HepG2 (cell line): Measurements from ENCODE around the gene GLIPR1. TPM values are rescaled to one million over a fixed set of nuclear protein-coding genes. Genes with fewer than 3 reads are reported as not detected.

Experiments
- FOXA1 ChIP-seq, 2 experiments: fragments of 450-650 bp in 1 of 2; sonication (generic) in 1 of 2; formaldehyde crosslinking in 1 of 2; IDR thresholded peaks; 2 replicates each; pipeline versions ENCODE4 v1.4.0 to v1.6.1; 2016 to 2020; ENCODE audit warnings: missing genetic modification reagents in 1 of 2
- GATAD2A ChIP-seq: IDR thresholded peaks from 2 replicates; pipeline ENCODE4 v1.6.1; 2016
- HNF4A ChIP-seq: sonication (generic); formaldehyde crosslinking; IDR thresholded peaks from 2 replicates; pipeline ENCODE4 v1.4.0; 2020; ENCODE audit warnings: missing genetic modification reagents
- HOXD1 ChIP-seq: sonication (generic); formaldehyde crosslinking; IDR thresholded peaks from 2 replicates; pipeline ENCODE4 v1.5.0; 2020; ENCODE audit warnings: missing genetic modification reagents
- MAF1 ChIP-seq: sonication (generic); formaldehyde crosslinking; IDR thresholded peaks from 2 replicates; pipeline ENCODE4 v1.5.0; 2020; ENCODE audit warnings: missing genetic modification reagents, borderline replicate concordance
- SOX13 ChIP-seq, 3 experiments: fragments of 450-650 bp in 1 of 3; sonication (generic) in 1 of 3; formaldehyde crosslinking in 1 of 3; IDR thresholded peaks in 2 of 3; conservative IDR thresholded peaks in 1 of 3; 2 replicates each; pipeline versions ENCODE4 v1.5.0 to v1.6.1; 2016 to 2020; ENCODE audit warnings: antibody characterized with exemption in 1 of 3, mild to moderate bottlenecking in 1 of 3, missing compliant biosample characterization in 1 of 3, missing genetic modification reagents in 1 of 3, moderate library complexity in 1 of 3
- ZNF556 ChIP-seq: sonication (generic); formaldehyde crosslinking; IDR thresholded peaks from 2 replicates; pipeline ENCODE4 v1.4.0; 2020; ENCODE audit warnings: mild to moderate bottlenecking, missing genetic modification reagents, borderline replicate concordance
- ZNF567 ChIP-seq: sonication (generic); formaldehyde crosslinking; IDR thresholded peaks from 2 replicates; pipeline ENCODE4 v1.8.1; 2023; ENCODE audit warnings: mild to moderate bottlenecking, missing genetic modification reagents, borderline replicate concordance
- ZNF672 ChIP-seq: sonication (generic); formaldehyde crosslinking; IDR thresholded peaks from 2 replicates; pipeline ENCODE4 v1.8.1; 2022; ENCODE audit warnings: missing genetic modification reagents
- polyA plus RNA-seq, 8 experiments: library from polyadenylated mRNA; depleted of rRNA in 3 of 8; stranded (reverse) in 7 of 8; unstranded in 1 of 8; fragments of >200 nt; fragmentation: Illumina TruSeq in 4 of 8; extraction: Trizol in 4 of 8; gene quantifications; 2 replicates each; pipeline versions ENCODE4 v1.2.1 to v1.2.3, GENCODE V29; 2011 to 2016; ENCODE audit warnings: low read depth in 4 of 8, missing spikeins in 1 of 8, mixed read lengths in 1 of 8; ENCODE audit not compliant: insufficient read depth in 1 of 8
- total RNA-seq, 5 experiments: library from RNA; depleted of rRNA; stranded (reverse); fragments of >200 nt; fragmentation: Illumina TruSeq; extraction: Trizol; gene quantifications; 2 replicates each; pipeline ENCODE4 v1.2.3, GENCODE V29; 2016; ENCODE audit warnings: low read depth in 1 of 5
- TF ChIP-seq, protein P1 (sequence below): sonication (generic); formaldehyde crosslinking; IDR thresholded peaks from 2 replicates; pipeline ENCODE4 v1.4.0; 2020; ENCODE audit warnings: mild to moderate bottlenecking, low read depth, missing genetic modification reagents
- TF ChIP-seq, protein P2 (sequence below): IDR thresholded peaks from 2 replicates; pipeline ENCODE4 v1.6.1; 2016; ENCODE audit warnings: missing genetic modification reagents, missing compliant biosample characterization
- TF ChIP-seq, protein P3 (sequence below): sonication (generic); formaldehyde crosslinking; IDR thresholded peaks from 2 replicates; pipeline ENCODE4 v1.4.0; 2020; ENCODE audit warnings: missing genetic modification reagents
- TF ChIP-seq, protein P4 (sequence below): IDR thresholded peaks from 2 replicates; pipeline ENCODE4 v1.4.0; 2020; ENCODE audit warnings: mild to moderate bottlenecking, missing genetic modification reagents
- TF ChIP-seq, protein P5 (sequence below): sonication (generic); formaldehyde crosslinking; IDR thresholded peaks from 2 replicates; pipeline ENCODE4 v1.4.0; 2020; ENCODE audit warnings: mild to moderate bottlenecking, missing genetic modification reagents

GLIPR1 gene
- total and polyA plus RNA-seq, 2 of the 13 experiments (the other 11 are each of a cell fraction or from before 2014, with no cell fraction given) = 1.9 to 5.0 TPM

DNA sequence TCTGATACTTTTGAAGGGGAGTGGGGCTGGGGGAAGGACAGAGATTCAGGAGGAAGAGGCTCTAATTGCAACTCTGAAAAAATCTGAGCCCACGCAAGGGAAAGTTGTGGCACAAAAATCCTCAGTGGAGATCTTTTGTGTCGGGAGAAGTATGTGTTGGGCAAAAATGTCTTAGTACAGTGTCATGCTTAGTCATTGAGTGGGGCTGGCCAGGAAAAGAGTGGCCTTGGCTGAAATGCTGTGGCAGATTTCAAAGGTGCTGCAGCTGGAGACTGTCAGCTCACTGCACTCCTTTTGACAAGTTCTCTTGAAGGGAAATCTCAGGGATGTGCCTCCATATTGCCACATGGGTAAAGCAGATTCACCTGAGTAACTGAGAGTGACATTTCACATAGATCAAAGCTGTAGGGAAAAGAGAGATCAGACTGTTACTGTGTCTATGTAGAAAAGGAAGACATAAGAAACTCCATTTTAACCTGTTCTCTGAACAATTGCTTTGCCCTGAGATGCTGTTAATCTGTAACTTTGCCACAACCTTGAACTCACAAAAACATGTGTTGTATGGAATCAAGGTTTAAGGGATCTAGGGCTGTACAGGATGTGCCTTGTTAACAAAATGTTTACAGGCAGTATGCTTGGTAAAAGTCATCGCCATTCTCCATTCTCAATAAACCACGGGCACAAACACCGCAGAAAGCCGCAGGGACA lies 36.0 kb upstream of the GLIPR1 start (continued):
- TF ChIP-seq, protein P1, sequence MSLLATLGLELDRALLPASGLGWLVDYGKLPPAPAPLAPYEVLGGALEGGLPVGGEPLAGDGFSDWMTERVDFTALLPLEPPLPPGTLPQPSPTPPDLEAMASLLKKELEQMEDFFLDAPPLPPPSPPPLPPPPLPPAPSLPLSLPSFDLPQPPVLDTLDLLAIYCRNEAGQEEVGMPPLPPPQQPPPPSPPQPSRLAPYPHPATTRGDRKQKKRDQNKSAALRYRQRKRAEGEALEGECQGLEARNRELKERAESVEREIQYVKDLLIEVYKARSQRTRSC (CRISPR knock-in tag) = no peak
- TF ChIP-seq ZNF556 (CRISPR knock-in tag) (0 out of 2 replicates have a peak, but pooled peaks have one; percentile 34), ZNF567 (CRISPR knock-in tag) (no peak), ZNF672 (CRISPR knock-in tag) (no peak), MAF1 (CRISPR knock-in tag) (0 out of 2 replicates have a peak, but pooled peaks have one; percentile 16), HOXD1 (CRISPR knock-in tag) (0 out of 2 replicates have a peak, but pooled peaks have one; percentile 42), SOX13 (IDR thresholded peaks at IDR 0.05) (no peak), SOX13 (CRISPR knock-in tag; conservative IDR thresholded peaks at IDR 0.05 in 1 of 2, IDR thresholded peaks at IDR 0.05 in 1 of 2) (peak in 1 of 2 experiments; percentile 49; a peak in 1 of 4 replicates), FOXA1 (IDR thresholded peaks at IDR 0.05) (no peak), FOXA1 (CRISPR knock-in tag; IDR thresholded peaks at IDR 0.05) (0 out of 2 replicates have a peak, but pooled peaks have one; percentile 8), HNF4A (CRISPR knock-in tag) (peak; percentile 51), GATAD2A (CRISPR knock-in tag) (peak; percentile 69; the same call in 1 of the 2 replicates)
- TF ChIP-seq, protein P2, sequence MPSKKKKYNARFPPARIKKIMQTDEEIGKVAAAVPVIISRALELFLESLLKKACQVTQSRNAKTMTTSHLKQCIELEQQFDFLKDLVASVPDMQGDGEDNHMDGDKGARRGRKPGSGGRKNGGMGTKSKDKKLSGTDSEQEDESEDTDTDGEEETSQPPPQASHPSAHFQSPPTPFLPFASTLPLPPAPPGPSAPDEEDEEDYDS (CRISPR knock-in tag) = 0 out of 2 replicates have a peak, but pooled peaks have one; percentile 27
- TF ChIP-seq, protein P3, sequence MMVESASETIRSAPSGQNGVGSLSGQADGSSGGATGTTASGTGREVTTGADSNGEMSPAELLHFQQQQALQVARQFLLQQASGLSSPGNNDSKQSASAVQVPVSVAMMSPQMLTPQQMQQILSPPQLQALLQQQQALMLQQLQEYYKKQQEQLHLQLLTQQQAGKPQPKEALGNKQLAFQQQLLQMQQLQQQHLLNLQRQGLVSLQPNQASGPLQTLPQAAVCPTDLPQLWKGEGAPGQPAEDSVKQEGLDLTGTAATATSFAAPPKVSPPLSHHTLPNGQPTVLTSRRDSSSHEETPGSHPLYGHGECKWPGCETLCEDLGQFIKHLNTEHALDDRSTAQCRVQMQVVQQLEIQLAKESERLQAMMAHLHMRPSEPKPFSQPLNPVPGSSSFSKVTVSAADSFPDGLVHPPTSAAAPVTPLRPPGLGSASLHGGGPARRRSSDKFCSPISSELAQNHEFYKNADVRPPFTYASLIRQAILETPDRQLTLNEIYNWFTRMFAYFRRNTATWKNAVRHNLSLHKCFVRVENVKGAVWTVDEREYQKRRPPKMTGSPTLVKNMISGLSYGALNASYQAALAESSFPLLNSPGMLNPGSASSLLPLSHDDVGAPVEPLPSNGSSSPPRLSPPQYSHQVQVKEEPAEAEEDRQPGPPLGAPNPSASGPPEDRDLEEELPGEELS (CRISPR knock-in tag) = peak; percentile 57
- TF ChIP-seq, protein P4, sequence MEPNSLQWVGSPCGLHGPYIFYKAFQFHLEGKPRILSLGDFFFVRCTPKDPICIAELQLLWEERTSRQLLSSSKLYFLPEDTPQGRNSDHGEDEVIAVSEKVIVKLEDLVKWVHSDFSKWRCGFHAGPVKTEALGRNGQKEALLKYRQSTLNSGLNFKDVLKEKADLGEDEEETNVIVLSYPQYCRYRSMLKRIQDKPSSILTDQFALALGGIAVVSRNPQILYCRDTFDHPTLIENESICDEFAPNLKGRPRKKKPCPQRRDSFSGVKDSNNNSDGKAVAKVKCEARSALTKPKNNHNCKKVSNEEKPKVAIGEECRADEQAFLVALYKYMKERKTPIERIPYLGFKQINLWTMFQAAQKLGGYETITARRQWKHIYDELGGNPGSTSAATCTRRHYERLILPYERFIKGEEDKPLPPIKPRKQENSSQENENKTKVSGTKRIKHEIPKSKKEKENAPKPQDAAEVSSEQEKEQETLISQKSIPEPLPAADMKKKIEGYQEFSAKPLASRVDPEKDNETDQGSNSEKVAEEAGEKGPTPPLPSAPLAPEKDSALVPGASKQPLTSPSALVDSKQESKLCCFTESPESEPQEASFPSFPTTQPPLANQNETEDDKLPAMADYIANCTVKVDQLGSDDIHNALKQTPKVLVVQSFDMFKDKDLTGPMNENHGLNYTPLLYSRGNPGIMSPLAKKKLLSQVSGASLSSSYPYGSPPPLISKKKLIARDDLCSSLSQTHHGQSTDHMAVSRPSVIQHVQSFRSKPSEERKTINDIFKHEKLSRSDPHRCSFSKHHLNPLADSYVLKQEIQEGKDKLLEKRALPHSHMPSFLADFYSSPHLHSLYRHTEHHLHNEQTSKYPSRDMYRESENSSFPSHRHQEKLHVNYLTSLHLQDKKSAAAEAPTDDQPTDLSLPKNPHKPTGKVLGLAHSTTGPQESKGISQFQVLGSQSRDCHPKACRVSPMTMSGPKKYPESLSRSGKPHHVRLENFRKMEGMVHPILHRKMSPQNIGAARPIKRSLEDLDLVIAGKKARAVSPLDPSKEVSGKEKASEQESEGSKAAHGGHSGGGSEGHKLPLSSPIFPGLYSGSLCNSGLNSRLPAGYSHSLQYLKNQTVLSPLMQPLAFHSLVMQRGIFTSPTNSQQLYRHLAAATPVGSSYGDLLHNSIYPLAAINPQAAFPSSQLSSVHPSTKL = peak; percentile 58; the same call in 1 of the 2 replicates
- TF ChIP-seq, protein P5, sequence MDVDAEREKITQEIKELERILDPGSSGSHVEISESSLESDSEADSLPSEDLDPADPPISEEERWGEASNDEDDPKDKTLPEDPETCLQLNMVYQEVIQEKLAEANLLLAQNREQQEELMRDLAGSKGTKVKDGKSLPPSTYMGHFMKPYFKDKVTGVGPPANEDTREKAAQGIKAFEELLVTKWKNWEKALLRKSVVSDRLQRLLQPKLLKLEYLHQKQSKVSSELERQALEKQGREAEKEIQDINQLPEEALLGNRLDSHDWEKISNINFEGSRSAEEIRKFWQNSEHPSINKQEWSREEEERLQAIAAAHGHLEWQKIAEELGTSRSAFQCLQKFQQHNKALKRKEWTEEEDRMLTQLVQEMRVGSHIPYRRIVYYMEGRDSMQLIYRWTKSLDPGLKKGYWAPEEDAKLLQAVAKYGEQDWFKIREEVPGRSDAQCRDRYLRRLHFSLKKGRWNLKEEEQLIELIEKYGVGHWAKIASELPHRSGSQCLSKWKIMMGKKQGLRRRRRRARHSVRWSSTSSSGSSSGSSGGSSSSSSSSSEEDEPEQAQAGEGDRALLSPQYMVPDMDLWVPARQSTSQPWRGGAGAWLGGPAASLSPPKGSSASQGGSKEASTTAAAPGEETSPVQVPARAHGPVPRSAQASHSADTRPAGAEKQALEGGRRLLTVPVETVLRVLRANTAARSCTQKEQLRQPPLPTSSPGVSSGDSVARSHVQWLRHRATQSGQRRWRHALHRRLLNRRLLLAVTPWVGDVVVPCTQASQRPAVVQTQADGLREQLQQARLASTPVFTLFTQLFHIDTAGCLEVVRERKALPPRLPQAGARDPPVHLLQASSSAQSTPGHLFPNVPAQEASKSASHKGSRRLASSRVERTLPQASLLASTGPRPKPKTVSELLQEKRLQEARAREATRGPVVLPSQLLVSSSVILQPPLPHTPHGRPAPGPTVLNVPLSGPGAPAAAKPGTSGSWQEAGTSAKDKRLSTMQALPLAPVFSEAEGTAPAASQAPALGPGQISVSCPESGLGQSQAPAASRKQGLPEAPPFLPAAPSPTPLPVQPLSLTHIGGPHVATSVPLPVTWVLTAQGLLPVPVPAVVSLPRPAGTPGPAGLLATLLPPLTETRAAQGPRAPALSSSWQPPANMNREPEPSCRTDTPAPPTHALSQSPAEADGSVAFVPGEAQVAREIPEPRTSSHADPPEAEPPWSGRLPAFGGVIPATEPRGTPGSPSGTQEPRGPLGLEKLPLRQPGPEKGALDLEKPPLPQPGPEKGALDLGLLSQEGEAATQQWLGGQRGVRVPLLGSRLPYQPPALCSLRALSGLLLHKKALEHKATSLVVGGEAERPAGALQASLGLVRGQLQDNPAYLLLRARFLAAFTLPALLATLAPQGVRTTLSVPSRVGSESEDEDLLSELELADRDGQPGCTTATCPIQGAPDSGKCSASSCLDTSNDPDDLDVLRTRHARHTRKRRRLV = no peak
